Measurements from ENCODE around the gene CFAP20.

The CFAP20 gene
- 87.1 to 133 reads per million in 2 donors for total RNA-seq

DNA sequence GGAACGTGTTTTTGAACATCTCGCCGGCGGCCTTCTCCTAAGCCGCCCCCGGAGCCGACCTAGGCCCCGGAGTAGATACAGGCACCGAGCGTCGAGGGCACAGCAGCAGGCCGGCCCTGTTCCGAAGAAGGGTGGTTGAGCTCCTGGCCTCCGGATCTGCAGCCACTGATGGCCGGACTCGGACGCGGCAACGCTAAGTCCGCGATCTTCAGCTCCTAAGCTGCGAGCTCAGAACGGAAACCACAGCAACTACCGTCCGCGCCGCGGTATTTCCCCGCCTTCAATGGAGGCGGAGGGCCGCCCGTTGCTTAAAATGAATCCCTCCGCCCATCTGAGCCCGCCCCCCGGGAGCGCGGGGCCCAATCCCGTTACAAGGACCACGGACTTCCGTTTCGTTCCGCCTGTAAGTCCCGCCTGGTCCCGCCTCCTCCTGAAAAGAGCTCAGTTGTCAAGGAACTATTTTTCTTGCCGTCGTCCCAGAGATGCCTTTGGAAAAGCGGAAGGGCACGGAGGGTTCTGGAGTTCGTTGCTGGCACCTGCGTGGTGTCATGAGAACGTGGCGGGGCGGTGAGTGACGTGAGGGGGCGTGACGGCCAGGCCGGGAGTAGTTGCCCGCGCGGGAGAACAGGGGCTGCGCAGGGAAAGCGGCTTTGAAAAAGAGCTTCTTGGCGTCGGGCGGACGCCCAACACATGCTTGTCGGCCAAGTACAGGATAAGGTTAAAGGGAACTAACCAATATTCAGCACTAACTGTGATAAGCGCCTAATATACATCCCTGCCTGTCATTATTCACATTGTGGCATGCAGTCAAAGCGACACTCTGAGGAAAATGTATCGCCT, at the start of gene CFAP20:
CFAP20 (minus strand) TSS at position 285 of the 840 bp plus-strand sequence; CDS start at position 19, 266 bp downstream.
- DNase-seq = peak; percentile 90 to 100 (median 94)

DNA sequence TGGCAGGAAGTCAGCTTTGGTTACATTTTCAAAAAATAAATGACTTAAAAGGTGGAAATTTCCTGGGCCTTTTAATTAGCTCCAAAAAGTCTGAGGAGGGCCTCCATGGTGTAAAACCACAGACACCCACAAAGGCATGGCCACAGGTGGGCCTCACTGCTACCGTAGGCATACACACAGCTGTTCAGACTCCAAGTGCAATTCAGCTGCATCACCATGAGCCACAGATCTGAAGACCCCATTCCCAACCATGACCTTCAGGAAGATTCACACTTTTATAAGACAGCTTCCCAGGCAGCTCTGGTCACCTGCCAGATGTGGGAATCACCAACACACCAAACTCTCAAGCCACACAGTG, 48.2 kb upstream of the CFAP20 start:
- DNase-seq = peak in 1 of 5 experiments; percentile 31

- peak in 1 of 5 experiments; percentile 66 for DNase-seq
Measured at GRCh38 chr16:58176608-58177352, 47.6 kb upstream of the CFAP20 start.

- no peak for DNase-seq
Measured at GRCh38 chr16:58170223-58170622, 41.0 kb upstream of the CFAP20 start.

GRCh38 chr16:58160855-58161254, 31.7 kb upstream of the CFAP20 start:
- DNase-seq = no peak

GRCh38 chr16:58158725-58159124, 29.5 kb upstream of the CFAP20 start:
- DNase-seq = no peak

DNA sequence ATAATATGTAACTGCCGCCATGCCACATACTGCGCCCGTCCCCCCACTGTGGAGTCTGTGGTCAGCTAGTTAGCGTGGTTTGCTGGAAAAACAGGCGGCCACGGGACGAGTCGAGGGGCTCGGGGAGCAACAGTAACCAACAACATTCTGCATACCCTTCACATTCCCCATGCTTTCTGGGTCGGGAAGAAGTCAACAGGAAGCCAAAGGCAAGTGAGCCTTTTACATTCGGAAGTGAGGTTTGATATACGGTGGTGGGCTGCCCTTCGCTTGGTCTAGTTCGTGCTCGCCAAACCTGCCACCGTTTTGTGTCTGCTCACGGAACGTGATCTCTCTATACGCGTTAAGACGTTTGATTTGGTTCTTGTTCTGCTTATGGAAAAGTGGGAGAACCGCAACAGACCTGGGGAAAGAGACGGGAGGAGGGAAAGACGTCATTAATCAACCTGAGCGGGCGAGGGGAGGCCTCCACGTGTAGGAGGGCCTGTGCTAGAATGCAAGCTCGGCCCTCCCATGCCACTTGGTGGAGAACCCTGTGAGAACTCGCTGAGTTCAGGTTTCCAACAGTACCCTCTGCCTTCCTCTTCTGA, 28.9 kb upstream of the CFAP20 start:
- no peak for DNase-seq

GRCh38 chr16:58157239-58157638, 28.1 kb upstream of the CFAP20 start:
- no peak for DNase-seq

GRCh38 chr16:58155839-58156238, 26.7 kb upstream of the CFAP20 start:
- peak in 1 of 5 experiments; percentile 50 for DNase-seq

DNA sequence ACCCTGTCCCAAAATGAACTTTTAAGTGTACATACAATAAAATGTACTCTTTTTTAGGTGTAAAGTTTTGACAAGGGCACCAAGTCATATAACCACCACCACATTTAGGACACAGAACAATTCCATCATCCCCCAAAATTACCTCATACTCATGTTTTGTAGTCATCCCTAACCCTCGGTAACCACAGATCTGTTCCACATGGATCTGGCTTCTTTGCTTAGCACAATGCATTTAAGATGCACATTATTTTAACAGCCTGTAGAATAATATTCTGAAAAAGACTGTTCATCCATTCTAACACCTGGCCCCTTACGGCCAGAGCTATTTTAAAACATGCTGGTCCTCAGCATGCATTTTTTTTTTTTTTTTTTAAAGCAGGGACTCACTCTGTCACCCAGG, 25.2 kb upstream of the CFAP20 start:
- no peak for DNase-seq

- DNase-seq = no peak
Measured at GRCh38 chr16:58152246-58152868, 23.2 kb upstream of the CFAP20 start.

DNA sequence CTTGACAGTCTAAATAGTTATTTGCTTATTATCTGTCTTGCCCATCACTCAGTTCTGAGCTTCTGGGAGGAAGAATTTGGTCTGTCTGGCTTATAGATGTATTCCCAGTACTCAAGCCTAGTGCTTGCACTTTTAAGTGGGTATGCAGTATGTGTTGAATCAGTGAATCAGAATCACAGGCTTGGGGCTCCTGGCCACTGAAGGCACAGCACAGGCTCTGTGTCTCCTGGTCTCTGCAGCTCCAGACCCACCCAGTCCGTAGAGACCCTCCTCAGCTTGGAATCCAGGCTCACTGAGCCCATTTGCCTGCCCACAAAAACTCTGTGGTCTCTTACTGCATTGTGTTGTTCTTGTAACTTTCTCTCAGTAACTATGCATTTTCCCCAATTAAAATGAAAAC, 19.3 kb upstream of the CFAP20 start:
- DNase-seq = no peak

- no peak for DNase-seq
Measured at GRCh38 chr16:58148099-58148498, 18.9 kb upstream of the CFAP20 start.

DNA sequence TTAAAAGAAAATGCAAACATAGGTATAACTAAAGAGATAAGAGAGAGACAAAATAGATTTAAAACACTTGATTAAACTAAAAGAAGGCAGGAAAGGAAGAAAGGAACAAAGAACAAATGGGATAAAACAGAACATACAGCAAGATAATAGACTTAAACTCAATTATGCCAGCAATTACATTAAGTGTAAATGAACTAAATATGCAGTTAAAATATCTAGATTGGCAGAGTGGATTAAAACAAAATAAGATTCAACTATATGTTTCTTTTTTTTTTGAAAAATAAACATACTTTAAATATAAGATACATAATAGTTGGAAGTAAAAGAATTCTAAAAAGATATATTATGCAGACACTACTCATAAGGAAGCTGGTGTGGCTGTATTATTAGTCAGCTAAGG, 9.7 kb upstream of the CFAP20 start:
- no peak for DNase-seq

GRCh38 chr16:58137581-58137980, 8.4 kb upstream of the CFAP20 start:
- no peak for DNase-seq

GRCh38 chr16:58128711-58129096, 477 bp downstream of the CFAP20 start:
- peak in 1 of 5 experiments; percentile 45 for DNase-seq

- DNase-seq = no peak
Measured at GRCh38 chr16:58128181-58128631, 975 bp downstream of the CFAP20 start.

GRCh38 chr16:58127634-58128033, 1.5 kb downstream of the CFAP20 start:
- DNase-seq = no peak

DNA sequence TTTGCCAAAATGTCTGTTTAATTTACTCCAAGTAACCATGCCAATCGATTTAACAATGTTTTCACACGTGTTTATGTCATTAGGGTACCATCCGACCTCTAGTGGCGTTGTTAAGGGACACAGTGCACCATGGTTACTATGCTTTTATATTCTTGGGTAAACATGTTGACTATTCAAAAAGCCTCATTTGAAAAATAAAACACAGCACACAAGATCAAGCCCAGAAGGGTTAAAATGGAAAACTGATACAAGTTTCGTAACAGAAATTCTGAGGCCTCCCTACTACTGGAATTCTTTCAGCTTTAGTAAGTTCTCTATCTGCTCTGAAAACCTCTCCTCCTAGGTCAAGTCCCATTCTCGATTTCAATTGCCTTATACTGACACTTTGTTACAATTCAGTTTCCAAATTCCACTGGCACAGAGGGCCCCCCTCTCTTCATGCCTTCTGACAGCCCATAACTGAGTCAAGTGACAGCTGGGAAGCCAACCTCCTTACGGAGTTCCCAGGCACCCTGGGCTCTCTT, 2.1 kb downstream of the CFAP20 start:
- peak in 3 of 5 experiments; percentile 15 to 76 (median 44) for DNase-seq

DNA sequence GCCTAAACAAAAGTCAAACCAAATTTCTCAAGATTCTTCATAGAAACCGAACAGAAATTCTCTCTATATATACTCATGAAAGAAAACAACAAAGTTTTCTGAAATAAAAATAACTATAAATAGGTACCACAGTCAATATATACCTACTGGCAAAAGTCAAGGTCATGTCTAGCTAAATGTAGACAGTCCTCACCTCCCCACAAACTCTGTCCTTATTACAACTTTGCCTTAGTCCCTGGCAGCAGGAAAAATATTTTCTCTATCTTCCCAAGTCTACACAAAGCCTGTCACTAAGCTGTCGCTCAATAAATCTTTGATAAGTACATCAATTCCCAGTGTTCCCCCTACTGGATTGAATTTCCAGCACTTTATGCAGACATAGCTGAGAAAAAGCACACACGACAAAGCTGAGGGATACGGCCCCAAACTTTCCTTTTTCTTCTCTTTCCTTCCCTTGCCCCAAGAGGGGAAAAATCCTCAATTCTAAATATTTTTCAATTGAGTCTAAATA, 2.7 kb downstream of the CFAP20 start:
- DNase-seq = no peak

DNA sequence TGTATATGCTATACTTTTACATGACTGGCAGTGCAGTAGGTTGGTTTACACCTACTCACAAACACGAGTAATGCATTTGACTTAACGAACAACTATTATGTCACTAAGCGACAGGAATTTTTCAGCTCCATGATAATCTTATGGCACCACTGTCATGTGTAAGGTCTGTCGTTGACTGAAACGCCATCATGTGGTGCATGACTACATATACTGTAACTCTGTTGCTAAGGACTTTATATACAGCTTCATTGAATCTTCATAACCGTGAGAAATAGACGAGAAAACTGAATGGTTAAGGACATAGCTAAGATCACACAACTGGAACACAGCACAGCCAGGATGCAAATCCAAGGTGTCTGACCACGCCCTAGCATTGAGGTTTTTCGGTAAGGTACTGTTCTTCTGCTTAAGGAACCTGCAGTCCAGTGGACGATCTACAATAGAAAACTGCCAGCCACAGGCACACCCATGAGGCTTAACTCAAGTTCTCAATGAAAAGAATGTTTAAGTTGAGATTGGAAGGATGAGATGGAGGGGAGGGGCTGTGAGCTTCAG, 3.3 kb downstream of the CFAP20 start:
- peak in 1 of 5 experiments; percentile 33 for DNase-seq

- DNase-seq = no peak
Measured at GRCh38 chr16:58125041-58125440, 4.1 kb downstream of the CFAP20 start.

Data from T-helper 2 cell (primary cell).